Stomach (tissue), 9 donors: ENCODE results near the gene PRCP. TPM values are rescaled to one million over a fixed set of nuclear protein-coding genes. Genes with fewer than 3 reads are reported as not detected.

Source experiments
- DNase-seq, 2 donors: peaks; one replicate each; pipeline versions ENCODE4 v3.0.0 to v3.0.0-alpha.2; 2013 to 2019
- H3K27ac ChIP-seq, 5 donors: fragments of 200-600 bp in 4 of 5; sonication (generic) in 4 of 5; one replicate each; pipeline ENCODE4 v1.5.1; 2013 to 2019; ENCODE audit warnings: mild to moderate bottlenecking in 1 of 5, moderate library complexity in 1 of 5
- H3K27me3 ChIP-seq, 3 donors: fragments of 200-600 bp; sonication (generic); one replicate each; pipeline ENCODE4 v1.5.1; 2017 to 2019; ENCODE audit warnings: mixed run types in 1 of 3
- H3K36me3 ChIP-seq, 4 donors: fragments of 200-600 bp; sonication (generic); 1 replicate in 3 of 4; 2 replicates in 1 of 4; pipeline ENCODE4 v1.5.1; 2016 to 2019
- H3K4me1 ChIP-seq, 4 donors: fragments of 200-600 bp; sonication (generic); one replicate each; pipeline ENCODE4 v1.5.1; 2016 to 2019
- H3K4me3 ChIP-seq, 4 donors: fragments of 200-600 bp; sonication (generic) in 3 of 4; one replicate each; pipeline ENCODE4 v1.5.1; 2016 to 2019; ENCODE audit warnings: mild to moderate bottlenecking in 1 of 4
- H3K9me3 ChIP-seq, 4 donors: fragments of 200-600 bp; sonication (generic); one replicate each; pipeline ENCODE4 v1.5.1; 2016 to 2019
- CTCF ChIP-seq, 7 experiments: fragments of 450-650 bp in 4 of 7; fragments of 200-600 bp in 3 of 7; sonication (generic) in 3 of 7; IDR thresholded peaks; one replicate each; pipeline ENCODE4 v1.5.1; 2016 to 2019; ENCODE audit warnings: antibody characterized with exemption in 7 of 7, control low read depth in 2 of 7, mild to moderate bottlenecking in 1 of 7
- EP300 ChIP-seq: sonication (generic); formaldehyde crosslinking; IDR thresholded peaks from one replicate; pipeline ENCODE4 v1.6.1; 2017; ENCODE audit warnings: antibody characterized with exemption
- POLR2A ChIP-seq, 4 donors: fragments of 450-650 bp; IDR thresholded peaks; one replicate each; pipeline ENCODE4 v1.6.1; 2016; ENCODE audit warnings: antibody characterized with exemption in 4 of 4, control low read depth in 2 of 4, mild to moderate bottlenecking in 1 of 4, moderate library complexity in 1 of 4
- POLR2AphosphoS5 ChIP-seq, 3 donors: sonication (generic); formaldehyde crosslinking; IDR thresholded peaks; one replicate each; pipeline ENCODE4 v1.6.1; 2016; ENCODE audit warnings: antibody characterized with exemption in 3 of 3
- WGBS, 5 donors: extraction: QIAGEN DNeasy Blood & Tissue Kit in 3 of 5; methylation state at CpG; one replicate each; pipeline versions ENCODE4 v1.1.5 to v1.1.7; 2013 to 2018; 5-methylcytosine and 5-hydroxymethylcytosine counted together
- intact Hi-C: fragments of 100-400 bp; cut with DNase I; formaldehyde crosslinking; loops from one replicate; pipeline ENCODE4 v1.15.1; 2023; ENCODE audit warnings: low total_unique reads
- polyA plus RNA-seq, 3 donors: library from polyadenylated mRNA; stranded (reverse); fragments of 200-250 nt; gene quantifications; one replicate each; pipeline ENCODE4 v1.2.3, GENCODE V29; 2013
- total RNA-seq, 5 donors: library from RNA; depleted of rRNA; stranded (reverse); fragments of >200 nt; gene quantifications; one replicate each; pipeline versions ENCODE4 v1.1.0 to v1.2.3, GENCODE V29; 2014 to 2016
- donor health status: healthy with polysubstance abuse.
- donor health status: Bipolar disorder and iron deficiency.
- donor health status: healthy.

Gene PRCP
- total and polyA plus RNA-seq, 8 donors: 6.4 to 70.1 (median 29.7) TPM

GRCh38 chr11:82936261-82936660, 36.0 kb upstream of the PRCP start:
- TF ChIP-seq POLR2AphosphoS5 (IDR thresholded peaks at IDR 0.05): no peak
- no peak for TF ChIP-seq EP300
- TF ChIP-seq POLR2A (IDR thresholded peaks at IDR 0.05): no peak
- TF ChIP-seq CTCF (IDR thresholded peaks at IDR 0.05): no peak
- no peak for DNase-seq
- no peaks in the 10 kb centered on the region for H3K27me3 ChIP-seq
- no peak overlapping the region for H3K4me3 ChIP-seq
- WGBS, 5 donors: 66 to 77% (median 69%) methylated on average over 3 of the region's 3 CpGs
- no peak overlapping the region for H3K27ac ChIP-seq
- H3K36me3 ChIP-seq: no peaks in the 10 kb centered on the region
- intact Hi-C loops: no loop called here
- no peaks in the 10 kb centered on the region for H3K9me3 ChIP-seq
- H3K4me1 ChIP-seq: no peaks in the 10 kb centered on the region

GRCh38 chr11:82932564-82932963, 32.3 kb upstream of the PRCP start:
- no peaks in the 10 kb centered on the region for H3K36me3 ChIP-seq
- H3K4me3 ChIP-seq: no peak overlapping the region
- TF ChIP-seq POLR2A (IDR thresholded peaks at IDR 0.05) (no peak), POLR2AphosphoS5 (IDR thresholded peaks at IDR 0.05) (no peak)
- intact Hi-C loops: no loop called here
- no peak for DNase-seq
- no peak overlapping the region for H3K27ac ChIP-seq
- 90 to 95% (median 91%) methylated on average over 1 of the region's 1 CpG for WGBS, 5 donors
- peaks cover 0 to under 1% (median 0%) of the 10 kb centered on the region in 4 donors for H3K4me1 ChIP-seq
- H3K27me3 ChIP-seq: no peaks in the 10 kb centered on the region
- no peaks in the 10 kb centered on the region for H3K9me3 ChIP-seq

- no peak overlapping the region for H3K27ac ChIP-seq
- peaks cover 0 to 7% (median 0%) of the 10 kb centered on the region in 4 donors for H3K4me1 ChIP-seq
- WGBS, 5 donors: 77 to 92% (median 87%) methylated on average over 2 of the region's 2 CpGs
- no peaks in the 10 kb centered on the region for H3K27me3 ChIP-seq
- TF ChIP-seq POLR2A (IDR thresholded peaks at IDR 0.05): no peak
- no peak for TF ChIP-seq EP300
- no peak for TF ChIP-seq CTCF (IDR thresholded peaks at IDR 0.05)
- TF ChIP-seq POLR2AphosphoS5 (IDR thresholded peaks at IDR 0.05): no peak
- H3K9me3 ChIP-seq: no peaks in the 10 kb centered on the region
- DNase-seq: no peak
- intact Hi-C loops: no loop called here
- no peaks in the 10 kb centered on the region for H3K36me3 ChIP-seq
- H3K4me3 ChIP-seq: no peak overlapping the region
Measured at GRCh38 chr11:82930734-82931133, 30.5 kb upstream of the PRCP start.

DNA sequence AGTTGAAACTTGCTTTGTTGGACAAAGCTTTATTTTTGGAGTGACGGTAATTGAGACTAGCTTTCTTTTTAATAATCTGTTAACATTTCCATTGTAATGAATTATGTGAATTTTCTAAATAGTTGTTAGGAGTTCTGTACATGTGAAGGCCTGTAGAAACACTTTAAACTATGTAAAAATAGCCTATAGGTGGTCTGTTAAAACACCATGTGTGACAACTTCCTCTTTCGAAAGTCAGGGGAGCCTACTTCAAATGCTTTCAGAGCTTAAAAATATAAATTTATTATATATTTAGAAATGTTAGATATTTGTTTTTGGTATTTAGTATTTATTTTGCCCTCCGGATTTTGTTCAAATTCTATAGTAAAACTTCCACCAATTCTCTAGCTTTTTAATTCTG, 30.0 kb upstream of the PRCP start:
- H3K36me3 ChIP-seq: no peaks in the 10 kb centered on the region
- intact Hi-C loops: no loop called here
- H3K27ac ChIP-seq: no peak overlapping the region
- H3K9me3 ChIP-seq: no peaks in the 10 kb centered on the region
- peaks cover 0 to 7% (median 0%) of the 10 kb centered on the region in 4 donors for H3K4me1 ChIP-seq
- no peak for TF ChIP-seq CTCF (IDR thresholded peaks at IDR 0.05)
- no peak for TF ChIP-seq EP300
- no peak for TF ChIP-seq POLR2AphosphoS5 (IDR thresholded peaks at IDR 0.05)
- TF ChIP-seq POLR2A (IDR thresholded peaks at IDR 0.05): no peak
- no peaks in the 10 kb centered on the region for H3K27me3 ChIP-seq
- H3K4me3 ChIP-seq: no peak overlapping the region
- DNase-seq: no peak
- WGBS, 5 donors: 75 to 95% (median 92%) methylated on average over 3 of the region's 3 CpGs

GRCh38 chr11:82929121-82929520, 28.9 kb upstream of the PRCP start:
- no peaks in the 10 kb centered on the region for H3K36me3 ChIP-seq
- no peak overlapping the region for H3K4me3 ChIP-seq
- no peaks in the 10 kb centered on the region for H3K9me3 ChIP-seq
- H3K27me3 ChIP-seq: no peaks in the 10 kb centered on the region
- intact Hi-C loops: no loop called here
- no peak for DNase-seq
- H3K4me1 ChIP-seq: peaks cover 0 to 7% (median 0%) of the 10 kb centered on the region in 4 donors
- 93 to 99% (median 96%) methylated on average over 8 to 10 of the region's 10 CpGs for WGBS, 5 donors
- no peak for TF ChIP-seq POLR2A (IDR thresholded peaks at IDR 0.05)
- no peak for TF ChIP-seq POLR2AphosphoS5 (IDR thresholded peaks at IDR 0.05)
- TF ChIP-seq EP300: no peak
- no peak for TF ChIP-seq CTCF (IDR thresholded peaks at IDR 0.05)
- no peak overlapping the region for H3K27ac ChIP-seq
